Thymus (tissue), 11 donors: ENCODE data around the gene LRRFIP2. TPM values are rescaled to one million over a fixed set of nuclear protein-coding genes. Genes with fewer than 3 reads are reported as not detected.

Source experiments
- DNase-seq, 9 donors: peaks; one replicate each; pipeline ENCODE4 v3.0.0-alpha.2; 2013; ENCODE audit warnings: low spot score in 9 of 9, low read depth in 6 of 9, missing footprints in 1 of 9
- H3K27ac ChIP-seq, 2 donors: one replicate each; pipeline ENCODE4 v1.5.1; 2013; ENCODE audit warnings: control low read depth in 1 of 2, low read depth in 1 of 2, low read length in 1 of 2, mild to moderate bottlenecking in 1 of 2, moderate library complexity in 1 of 2
- H3K27me3 ChIP-seq, 2 donors: one replicate each; pipeline ENCODE4 v1.5.1; 2013; ENCODE audit warnings: low read length in 1 of 2; ENCODE audit not compliant: control insufficient read depth in 2 of 2, insufficient read depth in 1 of 2
- H3K36me3 ChIP-seq, 2 donors: one replicate each; pipeline ENCODE4 v1.5.1; 2013; ENCODE audit warnings: low read length in 1 of 2, mild to moderate bottlenecking in 1 of 2, moderate library complexity in 1 of 2; ENCODE audit not compliant: control insufficient read depth in 2 of 2, insufficient read depth in 2 of 2
- H3K4me1 ChIP-seq, 2 donors: one replicate each; pipeline ENCODE4 v1.5.1; 2013; ENCODE audit warnings: low read length in 2 of 2; ENCODE audit not compliant: control insufficient read depth in 2 of 2, insufficient read depth in 2 of 2
- H3K4me3 ChIP-seq, 2 donors: one replicate each; pipeline ENCODE4 v1.5.1; 2013; ENCODE audit warnings: low read length in 2 of 2, control low read depth in 1 of 2, mild to moderate bottlenecking in 1 of 2
- H3K9me3 ChIP-seq, 2 donors: one replicate each; pipeline ENCODE4 v1.5.1; 2013; ENCODE audit warnings: low read length in 1 of 2, mild to moderate bottlenecking in 1 of 2; ENCODE audit not compliant: control insufficient read depth in 2 of 2, insufficient read depth in 1 of 2
- WGBS: extraction: QIAGEN DNeasy Blood & Tissue Kit; methylation state at CpG from one replicate; pipeline ENCODE4 v1.1.7; 2013; 5-methylcytosine and 5-hydroxymethylcytosine counted together
- polyA plus RNA-seq: library from polyadenylated mRNA; stranded (reverse); fragments of 200-250 nt; gene quantifications from one replicate; pipeline ENCODE4 v1.2.3, GENCODE V29; 2013
- total RNA-seq: library from RNA; stranded (reverse); fragments of 120-200 nt; gene quantifications from one replicate; pipeline ENCODE4 v1.2.4, GENCODE V29; 2013
- donor health status: healthy.

Gene LRRFIP2
- total and polyA plus RNA-seq, 2 donors = 23.5 to 33.6 TPM

GRCh38 chr3:37135561-37135960 lies 38.8 kb downstream of the LRRFIP2 start:
- 97% methylated on average over 1 of the region's 1 CpG for WGBS
- Histone ChIP-seq H3K27ac (no peak overlapping the region), H3K9me3 (no peaks in the 10 kb centered on the region), H3K4me1 (no peaks in the 10 kb centered on the region), H3K4me3 (no peak overlapping the region), H3K27me3 (no peaks in the 10 kb centered on the region), H3K36me3 (no peaks in the 10 kb centered on the region)
- DNase-seq = no peak

DNA sequence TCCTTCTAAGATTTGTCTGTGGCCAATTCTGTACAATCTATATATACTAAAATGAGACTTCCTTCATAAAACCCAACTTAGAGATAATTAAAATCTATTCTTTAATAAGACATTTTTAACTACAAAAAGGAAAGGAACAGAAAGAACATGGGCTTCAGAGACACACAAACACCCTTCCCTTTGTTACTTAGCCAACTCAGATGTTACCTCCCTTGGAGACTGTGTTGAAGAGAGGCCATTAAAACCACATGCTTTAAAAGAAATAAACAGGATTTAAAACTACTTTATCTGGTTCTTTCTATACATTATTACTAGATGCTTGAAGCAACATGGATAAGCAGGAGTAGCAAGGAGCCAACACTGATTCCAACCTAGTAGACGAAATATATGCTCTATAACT lies 42.0 kb downstream of the LRRFIP2 start:
- Histone ChIP-seq H3K27ac (no peak overlapping the region), H3K36me3 (no peaks in the 10 kb centered on the region), H3K4me3 (no peak overlapping the region), H3K9me3 (no peaks in the 10 kb centered on the region), H3K4me1 (no peaks in the 10 kb centered on the region), H3K27me3 (no peaks in the 10 kb centered on the region)
- 98% methylated on average over 1 of the region's 1 CpG for WGBS
- no peak for DNase-seq

DNA sequence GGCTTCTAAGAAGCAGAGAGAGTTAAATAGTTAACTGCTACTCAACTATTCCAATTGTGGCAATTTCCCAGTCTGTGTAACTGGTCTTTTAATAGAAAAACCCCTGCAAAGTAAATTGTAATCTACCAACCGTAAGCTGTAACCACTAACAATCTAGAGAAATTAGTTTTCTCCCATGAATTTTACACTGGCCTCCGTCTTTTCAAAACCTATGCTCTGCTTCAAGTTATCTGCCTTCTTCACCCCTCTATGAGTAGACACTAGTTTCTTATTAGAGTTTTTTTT lies 42.6 kb downstream of the LRRFIP2 start:
- Histone ChIP-seq H3K4me3 (no peak overlapping the region), H3K36me3 (no peaks in the 10 kb centered on the region), H3K4me1 (no peaks in the 10 kb centered on the region), H3K27ac (no peak overlapping the region), H3K9me3 (no peaks in the 10 kb centered on the region), H3K27me3 (no peaks in the 10 kb centered on the region)
- no peak for DNase-seq
- 97% methylated on average over 2 of the region's 2 CpGs for WGBS

DNA sequence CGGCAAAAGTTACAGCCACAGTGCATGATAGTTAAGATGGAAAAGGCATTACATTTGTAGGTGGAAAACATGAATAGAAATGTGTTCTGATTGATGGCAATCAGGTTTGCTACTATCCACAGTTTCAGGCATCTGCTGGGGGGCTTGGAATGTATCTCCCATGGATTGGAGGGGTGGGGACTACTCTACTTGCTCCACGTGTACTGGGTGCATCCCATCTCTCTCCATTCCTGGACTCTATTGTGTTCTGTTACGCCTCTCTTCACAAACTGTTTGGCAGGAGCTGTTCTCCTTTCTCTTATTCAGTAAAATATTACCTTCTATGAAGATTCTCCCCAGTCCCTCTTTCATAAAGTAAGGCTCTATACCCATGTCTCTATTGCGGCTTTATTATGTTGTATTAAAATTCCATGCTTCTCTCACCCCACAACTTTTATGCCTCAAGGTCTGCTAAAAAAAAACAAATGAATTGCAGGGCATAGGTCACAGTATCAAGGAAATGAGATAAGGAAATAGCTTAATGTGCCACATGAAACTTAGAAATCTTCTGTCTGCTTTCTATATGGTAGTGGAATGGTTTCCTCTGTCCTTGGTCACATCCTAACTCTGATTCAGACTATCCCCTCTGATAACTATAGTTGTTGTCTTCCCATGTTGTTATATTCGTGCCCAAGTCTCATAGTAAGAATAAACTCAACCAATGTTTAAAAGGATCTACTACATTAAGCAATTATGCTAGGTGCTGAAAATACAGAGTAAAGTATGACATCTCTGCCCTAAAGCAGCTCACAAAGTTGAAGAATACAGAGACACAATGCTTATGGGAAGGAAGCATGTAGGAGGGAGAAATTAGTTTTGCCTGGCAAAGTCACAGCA lies 43.2 kb downstream of the LRRFIP2 start:
- Histone ChIP-seq H3K4me3 (no peak overlapping the region), H3K9me3 (no peaks in the 10 kb centered on the region), H3K27ac (no peak overlapping the region), H3K36me3 (no peaks in the 10 kb centered on the region), H3K27me3 (no peaks in the 10 kb centered on the region), H3K4me1 (no peaks in the 10 kb centered on the region)
- WGBS = 96% methylated on average over 5 of the region's 5 CpGs
- no peak for DNase-seq

DNA sequence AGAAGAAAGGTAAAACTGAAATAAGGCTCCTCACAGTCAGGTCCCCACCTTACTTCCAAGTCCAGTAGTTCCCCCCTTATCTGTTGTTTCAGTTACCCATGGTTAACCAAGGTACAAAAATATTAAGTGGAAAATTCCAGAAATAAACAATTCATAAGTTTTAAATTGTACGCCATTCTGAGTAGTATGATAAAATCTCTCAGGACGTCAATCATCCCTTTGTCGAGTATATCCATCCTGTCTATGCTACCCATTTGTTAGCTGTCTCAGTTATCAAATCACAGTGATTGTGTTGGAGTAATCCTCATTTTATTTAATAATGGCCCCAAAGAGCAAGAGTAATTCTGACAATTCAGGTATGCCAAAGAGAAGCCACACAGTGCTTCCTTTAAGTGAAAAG lies 43.9 kb downstream of the LRRFIP2 start:
- Histone ChIP-seq H3K36me3 (no peaks in the 10 kb centered on the region), H3K27ac (no peak overlapping the region), H3K27me3 (no peaks in the 10 kb centered on the region), H3K4me1 (no peaks in the 10 kb centered on the region), H3K9me3 (no peaks in the 10 kb centered on the region), H3K4me3 (no peak overlapping the region)
- 98% methylated on average over 3 of the region's 3 CpGs for WGBS
- DNase-seq = no peak

DNA sequence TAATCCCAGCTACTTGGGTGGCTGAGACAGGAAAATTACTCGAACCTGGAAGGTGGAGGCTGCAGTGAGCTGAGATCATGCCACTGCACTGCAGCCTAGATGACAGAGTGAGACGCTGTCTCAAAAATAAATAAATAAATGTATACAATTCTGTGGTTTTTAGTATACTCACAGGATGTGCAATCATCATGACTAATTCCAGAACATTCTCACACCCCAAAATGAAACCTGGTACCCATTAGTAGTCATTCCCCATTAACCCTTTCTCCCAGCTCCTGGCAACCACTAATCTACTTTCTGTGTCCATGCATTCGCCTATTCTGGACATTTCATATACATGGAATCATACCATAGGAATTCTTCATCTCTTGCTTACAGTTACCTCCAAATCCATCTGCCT lies 44.5 kb downstream of the LRRFIP2 start:
- H3K36me3 ChIP-seq = no peaks in the 10 kb centered on the region
- no peak overlapping the region for H3K27ac ChIP-seq
- WGBS = 98% methylated on average over 3 of the region's 3 CpGs

DNA sequence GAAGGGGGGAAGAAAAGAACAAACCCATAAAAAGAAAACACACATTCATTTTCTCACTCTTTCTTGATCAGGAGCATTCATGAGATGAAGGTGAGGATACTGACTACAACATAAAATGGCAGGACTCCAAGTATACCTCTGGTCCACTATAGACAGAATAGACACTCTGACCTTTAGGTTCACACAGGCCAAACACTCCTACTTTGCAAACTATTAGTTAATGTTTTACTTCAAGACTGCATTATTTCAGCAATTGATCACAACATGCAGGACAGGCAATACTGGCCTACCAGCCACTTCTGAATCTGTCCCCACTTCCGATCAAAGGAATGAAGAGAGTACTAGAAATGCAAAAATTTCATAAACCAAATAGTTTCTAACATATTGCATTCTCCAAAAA lies 47.0 kb downstream of the LRRFIP2 start:
- Histone ChIP-seq H3K36me3 (no peaks in the 10 kb centered on the region), H3K4me1 (no peaks in the 10 kb centered on the region), H3K27ac (no peak overlapping the region), H3K9me3 (no peaks in the 10 kb centered on the region), H3K27me3 (no peaks in the 10 kb centered on the region), H3K4me3 (no peak overlapping the region)
- 97% methylated on average over 1 of the region's 1 CpG for WGBS
- no peak for DNase-seq

More for the DNA sequence above, 44.5 kb downstream of the LRRFIP2 start:
- DNase-seq = no peak
- no peaks in the 10 kb centered on the region for H3K4me1 ChIP-seq
- H3K9me3 ChIP-seq = no peaks in the 10 kb centered on the region
- H3K4me3 ChIP-seq = no peak overlapping the region
- no peaks in the 10 kb centered on the region for H3K27me3 ChIP-seq

- no peak for DNase-seq
- H3K4me1 ChIP-seq = no peaks in the 10 kb centered on the region
- no peaks in the 10 kb centered on the region for H3K36me3 ChIP-seq
- H3K4me3 ChIP-seq = no peak overlapping the region
- H3K9me3 ChIP-seq = no peaks in the 10 kb centered on the region
- no peak overlapping the region for H3K27ac ChIP-seq
- no peaks in the 10 kb centered on the region for H3K27me3 ChIP-seq
These were observed 47.5 kb downstream of the LRRFIP2 start for GRCh38 chr3:37126856-37127255.

GRCh38 chr3:37125195-37126073 lies 48.9 kb downstream of the LRRFIP2 start:
- Histone ChIP-seq H3K27me3 (no peaks in the 10 kb centered on the region), H3K27ac (no peak overlapping the region), H3K4me3 (no peak overlapping the region), H3K4me1 (no peaks in the 10 kb centered on the region), H3K36me3 (no peaks in the 10 kb centered on the region), H3K9me3 (no peaks in the 10 kb centered on the region)
- WGBS = 98% methylated on average over 1 of the region's 1 CpG
- DNase-seq = no peak
